ENCODE data around the gene RFNG.

DNA sequence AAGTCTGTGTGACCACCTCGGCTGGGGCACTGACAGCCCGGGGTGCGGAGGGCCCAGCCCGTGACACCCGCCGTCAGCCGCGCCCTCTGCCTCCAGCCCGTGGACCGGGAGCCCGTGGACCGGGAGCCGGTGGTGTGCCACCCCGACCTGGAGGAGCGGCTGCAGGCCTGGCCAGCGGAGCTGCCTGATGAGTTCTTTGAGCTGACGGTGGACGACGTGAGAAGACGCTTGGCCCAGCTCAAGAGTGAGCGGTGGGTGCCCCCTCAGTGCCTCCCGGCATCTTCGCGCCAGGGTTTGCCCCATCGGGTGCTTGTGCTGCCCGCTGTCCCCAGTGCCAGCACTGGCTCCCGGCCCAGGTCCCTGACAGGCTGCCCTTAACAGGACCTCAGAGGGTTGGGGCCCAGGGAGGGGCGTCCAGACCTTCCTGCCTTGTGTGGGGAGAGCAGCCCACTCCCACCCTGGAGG lies 42.6 kb downstream of the RFNG start:
- TF ChIP-seq EZH2 (IDR thresholded peaks at IDR 0.05) (no peak), POLR2AphosphoS5 (IDR thresholded peaks at IDR 0.05; ENCODE audit: borderline replicate concordance, low read depth, low read length) (no peak)

All from SK-N-MC (cell line).